Measurements from ENCODE around the gene SMPD3. TPM values are rescaled to one million over a fixed set of nuclear protein-coding genes. Genes with fewer than 3 reads are reported as not detected.

Gene SMPD3
- total and polyA plus RNA-seq, 9 donors, result 0.40 to 31.4 (median 2.2) TPM

DNA sequence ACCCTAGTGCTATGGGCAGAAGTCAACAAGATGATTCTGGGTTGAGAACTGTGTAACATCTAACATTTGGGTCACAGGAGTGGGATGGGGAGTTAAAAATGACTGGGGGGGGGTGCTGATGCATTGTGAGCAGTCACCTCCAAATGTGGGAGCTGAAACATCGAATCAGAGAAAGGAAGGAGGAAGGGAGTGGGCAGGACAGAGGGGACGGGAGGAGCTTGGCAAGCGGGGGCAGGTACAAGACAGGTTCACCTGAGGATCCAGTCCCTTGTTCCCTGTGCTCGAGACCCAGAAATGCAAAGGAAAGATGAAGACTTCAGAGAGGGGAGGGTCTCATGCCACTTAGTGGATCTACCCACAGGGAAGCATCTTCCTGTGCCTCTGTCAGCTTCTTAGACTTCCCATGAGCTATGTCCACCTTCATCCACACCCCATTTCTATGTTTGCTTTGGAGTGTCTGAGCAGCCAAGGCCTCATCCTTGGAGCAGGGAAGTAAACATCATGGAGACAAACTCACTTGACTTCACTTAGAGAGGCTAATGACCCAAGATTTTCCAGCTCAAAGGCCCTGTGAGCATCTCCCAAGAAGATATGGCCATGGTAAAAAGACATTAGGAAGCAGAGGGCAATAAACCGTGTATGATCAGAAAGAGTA lies 20.5 kb downstream of the SMPD3 start:
- H3K27me3 ChIP-seq, result no peaks in the 10 kb centered on the region
- intact Hi-C loops (cut with DNase I), result no loop called here
- no peak overlapping the region for H3K4me3 ChIP-seq
- TF ChIP-seq POLR2A (IDR thresholded peaks at IDR 0.05) (no peak), EP300 (IDR thresholded peaks at IDR 0.05) (no peak), CTCF (IDR thresholded peaks at IDR 0.05) (no peak)
- WGBS, 3 donors, result 90 to 97% (median 96%) methylated on average over 5 of the region's 5 CpGs
- no peaks in the 10 kb centered on the region for H3K9me3 ChIP-seq
- DNase-seq, result no peak
- H3K36me3 ChIP-seq, result no peaks in the 10 kb centered on the region
- H3K27ac ChIP-seq, result no peak overlapping the region
- no peaks in the 10 kb centered on the region for H3K4me1 ChIP-seq (ENCODE audit: insufficient read depth)

DNA sequence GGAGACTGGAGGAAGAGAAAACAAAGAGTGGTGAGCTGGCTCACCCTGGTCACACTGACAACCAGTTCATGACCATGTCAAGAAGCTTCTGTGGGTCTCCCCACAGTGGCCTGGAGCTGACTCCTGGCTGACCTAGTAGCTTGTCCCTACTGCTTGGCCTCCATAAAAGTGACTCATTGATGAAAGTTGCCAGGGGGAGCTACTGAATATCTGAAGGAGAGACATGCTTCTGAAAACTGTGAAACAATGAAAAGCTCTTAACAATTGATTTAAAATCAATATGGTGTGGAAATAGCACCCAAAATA lies 22.0 kb downstream of the SMPD3 start:
- TF ChIP-seq CTCF (IDR thresholded peaks at IDR 0.05), result no peak

DNA sequence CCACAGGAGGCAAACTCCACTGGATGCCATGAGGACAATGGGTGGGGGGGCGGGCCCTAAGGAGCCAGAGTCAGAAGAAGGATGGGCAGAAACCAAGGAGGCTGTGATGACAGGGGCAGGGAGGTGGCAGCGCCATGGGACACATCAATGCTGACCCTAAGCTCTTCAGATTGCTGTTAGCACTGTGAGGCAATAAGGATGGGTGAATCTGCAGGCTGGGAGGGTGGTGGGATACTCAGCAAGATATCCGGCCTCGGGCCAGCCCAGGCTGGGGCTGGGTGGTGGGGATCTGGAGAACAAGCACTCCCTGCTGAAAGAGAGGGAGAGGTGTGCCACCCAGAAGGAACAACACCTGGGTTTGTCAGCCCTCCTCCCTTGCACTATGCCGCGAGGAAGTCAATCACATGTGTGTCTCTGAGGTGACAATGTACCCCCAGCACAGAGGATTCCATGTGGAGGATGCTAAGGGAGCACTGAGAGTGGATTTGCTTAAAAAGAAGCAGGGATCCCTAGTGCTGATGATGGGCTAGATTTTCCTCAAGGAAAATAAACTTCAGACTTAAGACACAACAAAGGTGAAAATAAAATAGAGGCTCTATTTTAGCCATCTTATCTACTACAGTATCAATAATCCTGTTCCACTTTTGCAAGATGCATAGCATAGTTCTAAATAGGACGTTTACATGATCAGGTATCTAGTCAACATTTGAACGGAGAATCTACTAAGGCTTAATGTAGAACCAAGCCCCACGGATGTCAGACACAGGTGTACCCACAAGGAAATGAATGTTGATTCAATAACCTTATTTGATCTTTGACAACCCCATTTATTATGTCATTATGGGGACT lies 22.6 kb downstream of the SMPD3 start:
- H3K4me3 ChIP-seq, result no peak overlapping the region
- no peak overlapping the region for H3K27ac ChIP-seq
- H3K9me3 ChIP-seq, result no peaks in the 10 kb centered on the region
- 75 to 79% (median 77%) methylated on average over 9 of the region's 9 CpGs for WGBS, 3 donors
- no peak for DNase-seq
- H3K4me1 ChIP-seq (ENCODE audit: insufficient read depth), result no peaks in the 10 kb centered on the region
- TF ChIP-seq POLR2A (IDR thresholded peaks at IDR 0.05) (no peak), CTCF (IDR thresholded peaks at IDR 0.05) (no peak), EP300 (IDR thresholded peaks at IDR 0.05) (no peak)
- no peaks in the 10 kb centered on the region for H3K36me3 ChIP-seq
- no peaks in the 10 kb centered on the region for H3K27me3 ChIP-seq
- intact Hi-C loops (cut with DNase I), result no loop called here

More for the DNA sequence above, 22.0 kb downstream of the SMPD3 start:
- DNase-seq, result no peak
- intact Hi-C loops (cut with DNase I), result no loop called here
- Histone ChIP-seq H3K4me3 (no peak overlapping the region), H3K9me3 (no peaks in the 10 kb centered on the region), H3K27ac (no peak overlapping the region), H3K27me3 (no peaks in the 10 kb centered on the region), H3K36me3 (no peaks in the 10 kb centered on the region), H3K4me1 (ENCODE audit: insufficient read depth) (no peaks in the 10 kb centered on the region)

- no peaks in the 10 kb centered on the region for H3K27me3 ChIP-seq
- no peak overlapping the region for H3K27ac ChIP-seq
- TF ChIP-seq CTCF (IDR thresholded peaks at IDR 0.05) (no peak), EP300 (IDR thresholded peaks at IDR 0.05) (no peak), POLR2A (IDR thresholded peaks at IDR 0.05) (no peak)
- intact Hi-C loops (cut with DNase I), result no loop called here
- 85 to 87% (median 87%) methylated on average over 5 of the region's 5 CpGs for WGBS, 3 donors
- no peaks in the 10 kb centered on the region for H3K36me3 ChIP-seq
- H3K9me3 ChIP-seq, result no peaks in the 10 kb centered on the region
- DNase-seq, result no peak
- no peaks in the 10 kb centered on the region for H3K4me1 ChIP-seq (ENCODE audit: insufficient read depth)
- no peak overlapping the region for H3K4me3 ChIP-seq
Observed at GRCh38 chr16:68423771-68424170, 24.5 kb downstream of the SMPD3 start.
